Measurements from ENCODE around the gene ALX3. TPM values are rescaled to one million over a fixed set of nuclear protein-coding genes. Genes with fewer than 3 reads are reported as not detected.

The ALX3 gene
- not detected for total RNA-seq (2013)
- polyA plus RNA-seq (not detected), polyA minus RNA-seq (not detected in 2 replicates), total RNA-seq (0 to 0.43 (median 0) reads per million in 11 experiments)

DNA sequence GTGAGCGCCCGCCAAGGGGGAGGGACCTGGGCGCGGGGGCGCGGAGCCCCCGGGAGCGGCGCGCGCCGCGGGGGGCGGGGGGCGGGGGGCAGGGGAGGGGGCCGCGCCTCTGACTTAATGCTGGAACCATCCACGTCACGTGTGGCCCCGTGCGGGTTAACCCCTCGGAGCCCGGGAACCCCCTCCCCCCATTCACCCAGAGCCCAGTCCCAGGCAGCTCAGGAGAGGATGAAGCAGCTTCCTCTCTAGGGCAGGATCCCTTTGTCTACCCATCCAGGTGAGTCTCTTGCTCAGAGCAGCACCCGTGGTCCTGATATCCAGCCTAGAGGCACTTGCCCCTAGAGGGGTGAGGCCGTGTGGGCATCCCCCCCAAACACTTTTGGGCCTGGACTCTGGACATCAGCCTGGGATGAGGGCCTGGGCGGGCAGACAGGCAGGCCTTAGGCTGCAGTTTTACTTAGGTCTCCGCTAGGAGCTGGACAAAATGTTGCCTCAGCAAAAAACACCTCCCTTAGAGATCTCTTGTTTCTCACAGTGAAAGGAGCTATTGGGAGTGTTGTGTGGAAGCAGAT, at the start of gene ALX3:
Gene ALX3, minus strand, starts transcription at position 2 of the 572 bp plus-strand sequence. CDS start 60 bp downstream, outside the sequence.
- no peak within 1 kb of the TSS for H3K27ac Mint-ChIP-seq
- no peak within 1 kb of the TSS for H3K9ac ChIP-seq (ENCODE audit: insufficient read depth, low read length, poor library complexity, severe bottlenecking)
- H2AFZ ChIP-seq (ENCODE audit: insufficient read depth, low read depth, low read length, poor library complexity, severe bottlenecking), result no peak within 1 kb of the TSS

DNA sequence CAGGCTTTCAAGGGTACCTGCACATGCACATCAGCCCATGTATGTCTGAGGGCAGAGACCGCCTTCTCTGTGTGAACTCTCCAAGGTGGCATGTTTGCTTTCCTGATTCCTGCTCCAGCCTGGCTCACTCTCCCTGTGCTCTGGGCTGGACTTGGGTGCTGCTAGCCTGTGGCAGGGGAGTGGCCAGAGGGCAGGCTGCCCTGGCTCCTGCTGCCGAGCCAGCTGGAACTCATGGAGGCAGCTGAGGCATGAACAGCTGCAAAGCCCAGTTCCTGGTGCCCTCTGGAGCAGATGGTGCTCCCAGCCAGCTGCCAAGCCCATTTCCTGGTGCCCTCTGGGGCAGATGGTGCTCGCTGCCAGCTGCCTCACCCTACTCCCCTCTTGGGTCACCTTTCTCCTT, 49.4 kb upstream of the ALX3 start:
- H3K36me3 Mint-ChIP-seq, result no peaks in the 10 kb centered on the region
- WGBS (ENCODE audit: insufficient coverage), result 97% methylated on average over 3 of the region's 3 CpGs
- Histone ChIP-seq H3K9me3 (replicated peaks in 1 of 2; ENCODE audit: control insufficient read depth in 1 of 2, insufficient read depth in 1 of 2, low read length in 2 of 2) (peaks cover 6 to 10% of the 10 kb centered on the region in 2 donors), H3K9ac (ENCODE audit: insufficient read depth, low read length, poor library complexity, severe bottlenecking) (no peak overlapping the region), H3K4me3 (replicated peaks in 1 of 3; ENCODE audit: low read depth in 2 of 3, low read length in 3 of 3) (no peak overlapping the region), H3K4me2 (replicated peaks; ENCODE audit: extremely low read depth, low read length, poor library complexity, severe bottlenecking) (no peak overlapping the region), H3K27me3 (ENCODE audit: control insufficient read depth in 2 of 2, insufficient read depth in 2 of 2, low read length in 2 of 2) (peaks cover 0 to 13% of the 10 kb centered on the region in 2 donors), H3K36me3 (replicated peaks in 1 of 2; ENCODE audit: control insufficient read depth in 1 of 2, insufficient read depth in 2 of 2, low read length in 2 of 2) (no peaks in the 10 kb centered on the region), H2AFZ (ENCODE audit: insufficient read depth, low read depth, low read length, poor library complexity, severe bottlenecking) (no peak overlapping the region), H3K79me2 (ENCODE audit: insufficient read depth, low read length) (no peaks in the 10 kb centered on the region), H4K20me1 (ENCODE audit: insufficient read depth, low read length) (no peaks in the 10 kb centered on the region), H3K27ac (ENCODE audit: low read depth in 1 of 2, low read length in 2 of 2) (no peak overlapping the region), H3K4me1 (ENCODE audit: control insufficient read depth in 1 of 2, insufficient read depth in 2 of 2, low read length in 2 of 2) (no peaks in the 10 kb centered on the region)
- H3K4me1 Mint-ChIP-seq, result no peaks in the 10 kb centered on the region
- TF ChIP-seq, protein P1, sequence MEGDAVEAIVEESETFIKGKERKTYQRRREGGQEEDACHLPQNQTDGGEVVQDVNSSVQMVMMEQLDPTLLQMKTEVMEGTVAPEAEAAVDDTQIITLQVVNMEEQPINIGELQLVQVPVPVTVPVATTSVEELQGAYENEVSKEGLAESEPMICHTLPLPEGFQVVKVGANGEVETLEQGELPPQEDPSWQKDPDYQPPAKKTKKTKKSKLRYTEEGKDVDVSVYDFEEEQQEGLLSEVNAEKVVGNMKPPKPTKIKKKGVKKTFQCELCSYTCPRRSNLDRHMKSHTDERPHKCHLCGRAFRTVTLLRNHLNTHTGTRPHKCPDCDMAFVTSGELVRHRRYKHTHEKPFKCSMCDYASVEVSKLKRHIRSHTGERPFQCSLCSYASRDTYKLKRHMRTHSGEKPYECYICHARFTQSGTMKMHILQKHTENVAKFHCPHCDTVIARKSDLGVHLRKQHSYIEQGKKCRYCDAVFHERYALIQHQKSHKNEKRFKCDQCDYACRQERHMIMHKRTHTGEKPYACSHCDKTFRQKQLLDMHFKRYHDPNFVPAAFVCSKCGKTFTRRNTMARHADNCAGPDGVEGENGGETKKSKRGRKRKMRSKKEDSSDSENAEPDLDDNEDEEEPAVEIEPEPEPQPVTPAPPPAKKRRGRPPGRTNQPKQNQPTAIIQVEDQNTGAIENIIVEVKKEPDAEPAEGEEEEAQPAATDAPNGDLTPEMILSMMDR (IDR thresholded peaks at IDR 0.05), result no peak
- H3K4me3 Mint-ChIP-seq, result no peak overlapping the region
- no peak for DNase-seq
- H3K9me3 Mint-ChIP-seq, result peaks cover 11 to 23% (median 16%) of the 10 kb centered on the region in 7 donors
- H3K27ac Mint-ChIP-seq, result no peak overlapping the region
- H3K27me3 Mint-ChIP-seq (ENCODE audit: low read depth in 3 of 3), result peaks cover 16 to 28% (median 26%) of the 10 kb centered on the region in 3 donors
- intact Hi-C loops (cut with micrococcal nuclease), result no loop called here

More for the DNA sequence above, at the start of gene ALX3:
- intact Hi-C loops (cut with micrococcal nuclease), result no loop called here
- H3K36me3 Mint-ChIP-seq, result peaks cover 3 to 18% of the 10 kb centered on the region in 2 donors
- H3K4me3 ChIP-seq (replicated peaks in 1 of 3; ENCODE audit: low read depth in 2 of 3, low read length in 3 of 3), result peak within 1 kb of the TSS in 1 of 3 experiments; percentile 67
- H4K20me1 ChIP-seq (ENCODE audit: insufficient read depth, low read length), result no peaks in the 10 kb centered on the region
- peaks cover 53 to 70% of the 10 kb centered on the region in 2 donors for H3K27me3 ChIP-seq (ENCODE audit: control insufficient read depth in 2 of 2, insufficient read depth in 2 of 2, low read length in 2 of 2)
- 11% methylated on average over 10 of the region's 27 CpGs for WGBS (ENCODE audit: insufficient coverage)
- no peak within 1 kb of the TSS for H3K27ac ChIP-seq (ENCODE audit: low read depth in 1 of 2, low read length in 2 of 2)
- H3K4me1 Mint-ChIP-seq, result peaks cover 33% of the 10 kb centered on the region
- H3K27me3 Mint-ChIP-seq (ENCODE audit: low read depth in 3 of 3), result peaks cover 69 to 82% (median 71%) of the 10 kb centered on the region in 3 donors
- H3K9me3 ChIP-seq (replicated peaks in 1 of 2; ENCODE audit: control insufficient read depth in 1 of 2, insufficient read depth in 1 of 2, low read length in 2 of 2), result peaks cover 0 to 27% of the 10 kb centered on the region in 2 donors
- peak within 1 kb of the TSS; percentile 49 to 99 for H3K4me3 Mint-ChIP-seq
- no peaks in the 10 kb centered on the region for H3K79me2 ChIP-seq (ENCODE audit: insufficient read depth, low read length)
- peaks cover 0 to 20% (median 9%) of the 10 kb centered on the region in 7 donors for H3K9me3 Mint-ChIP-seq
- no peaks in the 10 kb centered on the region for H3K36me3 ChIP-seq (replicated peaks in 1 of 2; ENCODE audit: control insufficient read depth in 1 of 2, insufficient read depth in 2 of 2, low read length in 2 of 2)
- no peak for DNase-seq
- peaks cover 27 to 32% of the 10 kb centered on the region in 2 donors for H3K4me1 ChIP-seq (ENCODE audit: control insufficient read depth in 1 of 2, insufficient read depth in 2 of 2, low read length in 2 of 2)
- TF ChIP-seq, protein P1 (IDR thresholded peaks at IDR 0.05), result no peak
- H3K4me2 ChIP-seq (replicated peaks; ENCODE audit: extremely low read depth, low read length, poor library complexity, severe bottlenecking), result peak within 1 kb of the TSS; percentile 67
